Measurements from ENCODE around the gene LRRC39. TPM values are rescaled to one million over a fixed set of nuclear protein-coding genes. Genes with fewer than 3 reads are reported as not detected.

Gene LRRC39
- total RNA-seq, 1 donor from 2014 or later: 155 TPM

DNA sequence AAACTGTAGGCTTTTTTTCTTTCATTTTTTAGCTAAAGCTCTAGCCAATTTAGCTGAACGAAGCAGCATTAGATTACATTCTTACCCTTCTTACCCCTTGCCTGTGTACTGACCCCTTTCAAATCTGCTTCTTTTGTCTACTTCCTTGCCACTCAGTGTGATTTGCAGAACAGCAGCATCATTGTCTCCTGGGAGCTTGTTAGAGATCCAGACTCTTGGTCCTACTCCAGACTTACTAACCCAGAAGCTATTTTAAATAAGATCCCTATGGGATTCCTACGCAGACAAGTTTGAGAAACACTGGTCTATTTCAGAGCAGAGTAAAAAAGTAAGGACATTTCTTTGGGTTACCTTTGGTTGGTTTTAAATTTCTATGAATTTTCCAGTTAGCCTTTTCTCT, 13.8 kb downstream of the LRRC39 start:
- ATAC-seq (peak; percentile 67), DNase-seq (ENCODE audit: missing footprints) (no peak)
- intact Hi-C loops (cut with DNase I): no loop called here

DNA sequence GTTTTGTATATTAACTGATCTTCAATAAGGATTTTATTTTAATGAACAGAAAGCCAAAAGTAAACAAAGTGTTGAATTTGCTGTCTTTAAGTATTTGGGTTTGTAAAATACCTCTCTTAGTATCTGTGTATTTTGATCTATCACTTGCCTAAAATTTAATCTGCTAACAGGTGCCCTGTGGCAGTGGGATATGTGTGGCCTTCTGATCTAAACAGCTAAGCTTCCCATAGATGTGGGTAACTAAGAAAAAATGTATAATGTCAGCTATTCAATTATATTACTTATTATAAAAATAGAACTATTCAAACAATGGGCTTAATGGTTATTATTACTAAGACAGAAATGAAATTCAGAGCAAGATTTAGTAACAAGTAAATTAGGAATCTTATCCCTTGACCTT, 15.2 kb downstream of the LRRC39 start:
- DNase-seq (ENCODE audit: missing footprints): no peak
- no peak for ATAC-seq

DNA sequence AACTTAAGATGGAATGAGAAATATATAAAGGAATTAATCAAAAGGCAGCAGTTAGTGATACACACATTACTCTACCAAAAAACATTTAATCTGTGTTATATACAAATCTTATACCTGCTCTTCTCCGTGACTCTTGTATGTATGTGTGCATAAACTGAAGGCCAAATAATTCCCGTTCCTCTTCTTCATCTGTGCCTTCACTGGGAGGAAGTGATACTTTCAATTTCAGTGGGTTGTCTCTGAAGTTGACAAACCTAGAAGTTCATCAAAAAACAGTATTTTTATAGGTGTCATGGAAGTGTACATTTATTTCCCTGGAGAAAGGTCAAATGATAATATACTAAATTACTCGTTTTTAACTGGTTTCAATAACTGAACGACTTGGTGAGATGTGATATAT, 25.8 kb downstream of the LRRC39 start:
- ATAC-seq (no peak), DNase-seq (ENCODE audit: missing footprints) (no peak)
- intact Hi-C loops (cut with DNase I): no loop called here

More for the DNA sequence above, 15.2 kb downstream of the LRRC39 start:
- intact Hi-C loops (cut with DNase I): no loop called here

DNA sequence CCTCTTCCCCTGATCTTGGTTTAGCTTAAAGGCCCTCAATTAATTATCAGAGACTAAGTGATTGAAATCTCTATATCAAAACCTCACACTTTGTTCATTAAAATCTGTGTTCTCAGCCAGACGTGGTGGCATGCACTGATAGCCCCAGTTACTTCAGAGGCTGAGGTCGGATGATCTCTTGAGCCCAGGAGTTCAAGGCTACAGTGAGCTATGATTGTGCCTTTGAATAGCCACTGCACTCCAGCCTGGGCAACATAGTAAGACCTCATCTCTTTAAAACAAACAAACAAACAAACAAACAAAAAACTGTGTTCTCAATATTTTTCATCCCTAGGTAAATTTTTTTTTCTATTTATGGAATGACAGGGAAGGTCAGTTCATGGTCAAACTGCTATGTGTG, 26.4 kb downstream of the LRRC39 start:
- intact Hi-C loops (cut with DNase I): no loop called here
- ATAC-seq (no peak), DNase-seq (ENCODE audit: missing footprints) (no peak)

DNA sequence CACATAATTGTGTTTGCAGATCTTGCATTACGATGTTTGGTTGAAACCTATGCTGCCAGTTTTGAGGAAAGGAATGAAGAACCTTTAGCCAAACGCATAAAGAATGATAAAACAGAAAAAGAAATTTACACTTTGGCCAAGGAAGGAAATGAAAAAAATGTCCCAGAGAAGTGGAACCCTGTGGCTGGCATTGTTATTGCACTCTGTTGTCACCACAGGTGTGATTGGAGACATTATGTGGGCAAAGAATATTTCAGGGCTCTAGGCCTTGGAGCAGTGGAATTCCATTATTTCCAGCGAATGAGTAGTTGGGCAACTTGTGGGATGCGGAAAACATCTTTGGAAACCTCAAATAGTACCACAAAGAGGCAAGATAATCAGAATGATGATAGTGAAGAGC, 30.2 kb downstream of the LRRC39 start:
- intact Hi-C loops (cut with DNase I): no loop called here
- DNase-seq (ENCODE audit: missing footprints): no peak
- no peak for ATAC-seq

DNA sequence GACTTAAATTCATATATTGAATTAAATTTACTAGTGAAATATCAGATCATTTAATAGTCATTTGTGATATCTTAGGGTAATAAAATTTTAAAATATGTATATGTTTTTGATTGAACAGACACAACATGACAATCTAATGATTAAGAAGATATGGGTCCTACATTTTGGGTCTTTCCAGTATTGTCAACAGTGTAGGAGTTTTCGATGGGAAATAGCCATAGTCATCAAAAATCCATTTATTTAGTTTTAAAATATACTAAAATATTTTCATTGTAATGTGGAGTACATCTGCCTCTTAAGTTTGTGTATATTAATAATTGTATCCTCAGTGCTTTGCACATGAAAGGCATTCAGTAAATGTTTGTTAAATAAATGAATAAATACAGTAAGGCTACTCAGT, 31.1 kb downstream of the LRRC39 start:
- intact Hi-C loops (cut with DNase I): no loop called here
- no peak for ATAC-seq
- no peak for DNase-seq (ENCODE audit: missing footprints)

DNA sequence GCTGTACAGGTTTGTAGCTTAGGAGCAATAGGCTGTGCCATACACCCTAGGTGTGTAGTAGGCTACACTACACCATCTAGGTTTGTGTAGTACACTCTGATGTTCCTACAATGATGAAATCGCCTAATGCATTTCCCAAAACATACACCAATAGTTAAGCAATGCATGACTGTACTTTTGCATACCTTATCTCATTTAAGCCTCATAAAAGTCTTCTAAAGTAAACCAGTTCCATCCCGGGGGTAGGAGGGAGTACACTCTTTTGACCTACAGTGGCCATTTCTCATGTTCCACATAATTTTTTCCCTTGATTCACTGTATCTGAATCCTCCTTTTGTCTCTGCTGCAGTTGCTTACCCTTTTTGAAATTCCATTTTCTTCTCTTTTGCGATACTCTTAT, 32.9 kb downstream of the LRRC39 start:
- intact Hi-C loops (cut with DNase I): no loop called here
- no peak for ATAC-seq
- no peak for DNase-seq (ENCODE audit: missing footprints)

DNA sequence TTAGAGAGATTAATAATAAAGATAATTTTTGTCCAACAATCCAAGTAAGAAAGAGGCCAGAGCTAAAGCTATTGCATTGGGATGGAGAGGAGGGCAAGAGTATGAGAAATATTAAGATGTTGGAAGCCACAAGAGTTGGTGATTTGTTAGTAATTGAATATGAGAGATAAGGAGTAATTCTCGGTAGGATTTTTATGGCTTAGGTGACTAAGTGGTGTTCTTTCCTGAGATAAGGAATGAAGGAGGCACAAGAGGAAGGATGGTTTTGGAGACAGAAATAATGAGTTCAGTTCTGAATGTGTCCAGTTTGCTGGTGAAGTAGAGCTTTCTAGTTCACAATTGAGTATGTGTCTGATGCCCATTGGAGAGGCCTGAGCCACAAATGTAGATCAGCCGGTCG, 35.7 kb downstream of the LRRC39 start:
- DNase-seq (ENCODE audit: missing footprints) (no peak), ATAC-seq (no peak)
- intact Hi-C loops (cut with DNase I): loop anchor here (5.0 kb wide), 1 partner anchor 255 kb away; no protein-coding TSS in a partner anchor

DNA sequence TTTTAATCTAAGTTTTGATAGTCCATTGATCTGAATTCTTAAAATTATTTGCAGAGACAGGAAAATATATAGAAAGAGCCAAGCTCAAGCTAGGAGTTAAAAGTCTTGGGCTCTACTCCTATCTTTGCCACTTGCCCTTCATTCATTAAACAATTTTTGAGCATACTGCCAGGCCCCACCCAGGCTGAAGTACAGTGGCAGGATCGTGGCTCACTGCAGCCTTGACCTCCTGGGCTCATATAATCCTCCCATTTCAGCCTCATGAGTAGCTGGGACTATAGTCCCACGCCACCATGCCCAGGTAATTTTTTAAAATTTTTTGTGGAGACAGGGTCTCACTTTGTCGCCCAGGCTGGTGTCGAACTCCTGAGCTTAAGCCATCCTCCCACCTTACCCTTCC, 36.9 kb downstream of the LRRC39 start:
- no peak for ATAC-seq
- intact Hi-C loops (cut with DNase I): loop anchor here (5.0 kb wide), 1 partner anchor 254 kb away; no protein-coding TSS in a partner anchor

DNA sequence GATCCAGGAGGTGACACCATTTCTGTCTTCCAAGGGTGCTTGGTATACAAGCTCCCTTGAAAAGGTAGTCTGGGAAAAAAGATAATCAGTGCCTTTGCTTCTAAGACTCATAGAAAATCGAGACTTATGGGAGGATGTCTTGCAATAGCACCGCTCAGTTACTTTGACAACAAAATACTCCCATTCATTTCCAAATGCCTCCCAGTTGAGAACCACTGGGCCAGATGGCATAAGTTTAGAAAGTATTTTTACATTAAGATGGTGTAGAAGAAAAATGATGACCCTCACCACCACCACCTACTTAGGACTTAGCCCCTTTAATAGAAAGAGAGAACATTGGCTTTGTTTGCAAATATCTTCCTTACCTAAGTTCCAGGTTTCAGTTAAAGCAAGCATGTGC, 40.5 kb downstream of the LRRC39 start:
- no peak for ATAC-seq
- intact Hi-C loops (cut with DNase I): loop anchor here (10.0 kb wide), 2 partner anchors 223 to 757 kb away; partner anchors contain the start of genes EXTL2 and SLC30A7
- DNase-seq (ENCODE audit: missing footprints): no peak

More for the DNA sequence above, 36.9 kb downstream of the LRRC39 start:
- no peak for DNase-seq (ENCODE audit: missing footprints)

DNA sequence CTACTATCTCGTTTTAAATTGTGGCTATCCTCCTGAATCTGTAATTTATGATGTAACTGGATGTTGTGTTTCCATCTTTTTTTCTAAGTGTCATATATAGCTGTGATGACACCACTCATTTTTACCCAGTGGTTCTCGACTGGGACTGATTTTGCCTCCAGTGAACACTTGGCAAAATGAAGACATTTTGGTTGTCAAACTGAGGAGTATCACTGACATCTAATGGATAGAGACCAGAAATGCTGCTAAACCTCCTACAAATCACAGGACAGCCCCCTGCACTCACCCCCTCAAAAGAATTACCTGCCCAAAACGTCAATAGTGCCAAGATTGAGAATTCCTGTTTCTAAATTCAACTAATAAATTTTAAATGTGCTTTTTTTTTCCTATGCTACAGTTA, 43.2 kb downstream of the LRRC39 start:
- ATAC-seq (no peak), DNase-seq (ENCODE audit: missing footprints) (no peak)
- intact Hi-C loops (cut with DNase I): loop anchor here (5.0 to 10.0 kb wide), 3 partner anchors 132 to 760 kb away; partner anchors contain the start of genes EXTL2, RTCA and SLC30A7

DNA sequence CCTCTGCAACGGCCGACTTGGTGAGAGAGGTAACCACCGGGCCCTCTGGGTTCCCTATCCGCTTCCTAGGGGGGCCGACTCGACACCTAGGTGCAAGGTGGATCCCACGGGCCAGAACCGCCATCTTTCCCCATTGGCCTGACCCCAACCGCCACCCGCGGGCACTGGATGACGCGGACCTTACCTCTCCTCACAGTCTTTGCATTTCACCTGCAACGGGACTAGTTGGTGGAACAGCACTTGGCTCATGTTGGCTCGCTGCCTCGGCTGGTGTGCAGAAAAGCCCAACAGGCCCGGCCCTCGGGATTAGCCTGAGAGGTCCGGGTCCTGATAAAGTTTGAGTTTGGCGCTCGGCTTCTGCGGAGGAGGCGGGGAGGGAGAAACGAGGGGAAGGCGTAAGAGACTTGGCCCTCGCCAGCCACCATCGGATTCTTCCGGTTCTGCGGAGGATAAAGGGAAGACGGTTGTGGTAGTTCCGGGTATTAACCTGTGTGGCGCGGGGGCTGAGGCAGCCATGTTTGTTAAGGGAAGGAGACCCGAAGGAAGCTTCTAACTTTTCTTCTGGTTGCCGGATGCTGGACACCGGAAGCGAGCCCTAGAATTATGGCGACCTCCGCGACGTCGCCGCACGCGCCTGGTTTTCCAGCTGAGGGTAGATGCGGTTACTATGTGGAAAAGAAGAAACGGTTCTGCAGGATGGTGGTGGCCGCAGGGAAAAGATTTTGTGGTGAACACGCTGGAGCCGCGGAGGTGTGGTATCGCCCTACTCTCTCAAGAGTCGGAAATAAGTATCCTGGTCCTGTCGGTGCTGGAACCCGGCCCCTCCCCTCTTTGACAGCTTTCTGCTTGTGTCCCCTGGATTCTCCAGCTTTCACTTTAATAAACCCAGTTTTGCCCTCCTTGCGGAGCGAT, 45.2 kb downstream of the LRRC39 start, which contains the start of the genes SASS6 and TRMT13:
Gene SASS6, minus strand, starts transcription at position 365 of the 912 bp plus-strand sequence. Its CDS starts 116 bp downstream, at position 249.
Gene TRMT13, plus strand, starts transcription at position 598 of the 912 bp plus-strand sequence. Its CDS starts 6 bp downstream, at position 604.
- ATAC-seq (peak; percentile 100), DNase-seq (ENCODE audit: missing footprints) (peak; percentile 98)
- intact Hi-C loops (cut with DNase I): loop anchor here (5.0 to 10.0 kb wide), 3 partner anchors 134 to 762 kb away; partner anchors contain the start of genes EXTL2, RTCA and SLC30A7

DNA sequence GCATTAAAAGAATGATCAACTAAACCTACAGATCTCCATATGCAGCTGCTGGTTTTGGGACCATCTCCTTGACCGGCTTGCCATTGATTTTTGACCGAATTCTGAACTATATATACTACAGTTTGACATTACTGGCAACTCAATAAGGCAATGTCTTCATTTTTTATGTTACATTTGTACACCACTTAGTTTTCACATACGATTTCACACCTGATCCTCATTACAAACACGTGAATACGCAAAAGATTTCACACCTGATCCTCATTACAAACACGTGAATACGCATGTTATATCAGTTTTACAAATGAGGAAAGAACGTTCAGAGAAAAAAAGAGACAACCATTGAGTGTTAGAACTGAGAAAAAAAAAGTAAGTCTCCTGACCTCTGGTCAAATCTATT, 46.4 kb downstream of the LRRC39 start:
- ATAC-seq: no peak
- intact Hi-C loops (cut with DNase I): loop anchor here (5.0 to 10.0 kb wide), 3 partner anchors 136 to 763 kb away; partner anchors contain the start of genes EXTL2, RTCA and SLC30A7
- DNase-seq (ENCODE audit: missing footprints): no peak

DNA sequence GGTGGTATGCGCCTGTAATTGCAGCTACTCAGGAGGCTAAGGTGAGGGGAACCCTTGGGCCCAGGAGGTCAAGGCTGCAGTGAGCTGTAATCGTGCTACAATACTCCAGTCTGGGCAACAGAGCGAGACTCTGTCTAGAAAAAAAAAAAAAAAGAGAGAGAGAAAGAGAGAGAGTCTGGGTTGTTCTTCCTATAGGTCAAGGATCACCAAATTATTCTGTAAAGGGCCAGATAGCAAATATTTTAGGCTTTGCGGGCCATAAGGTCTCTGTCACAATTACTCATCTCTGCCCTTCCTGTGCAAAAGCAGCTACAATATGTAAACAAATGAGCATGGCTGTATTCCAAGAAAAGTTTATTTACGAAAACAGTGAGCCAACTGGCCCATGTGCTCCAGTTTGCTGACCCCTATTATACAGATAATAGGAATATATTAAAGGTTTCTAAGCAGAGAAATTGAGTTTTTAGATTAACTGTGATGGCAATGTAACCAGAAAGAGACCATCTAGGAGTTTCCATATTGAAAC, 47.4 kb downstream of the LRRC39 start:
- intact Hi-C loops (cut with DNase I): loop anchor here (5.0 to 10.0 kb wide), 3 partner anchors 137 to 764 kb away; partner anchors contain the start of genes EXTL2, RTCA and SLC30A7
- ATAC-seq: no peak

DNA sequence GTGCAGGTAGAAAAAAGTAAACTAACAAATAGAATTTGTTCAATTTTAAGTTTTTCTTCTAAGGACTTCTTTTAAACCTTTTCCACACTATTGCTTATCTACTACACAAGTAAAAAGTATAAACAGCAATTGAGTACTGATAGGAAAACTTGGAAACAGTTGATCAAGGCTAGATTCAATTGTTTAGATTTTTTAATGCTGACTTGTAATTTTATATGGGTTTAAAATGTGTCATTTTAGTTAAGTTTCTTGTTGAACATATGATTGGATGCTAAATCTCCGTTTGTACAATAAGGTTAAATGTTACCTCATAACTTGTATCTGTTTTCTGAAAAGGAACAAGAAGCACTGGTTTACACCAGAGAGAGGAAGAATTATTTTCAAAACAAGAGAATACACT, 50.8 kb downstream of the LRRC39 start:
- ATAC-seq (no peak), DNase-seq (ENCODE audit: missing footprints) (no peak)
- intact Hi-C loops (cut with DNase I): no loop called here

More for the DNA sequence above, 47.4 kb downstream of the LRRC39 start:
- no peak for DNase-seq (ENCODE audit: missing footprints)

DNA sequence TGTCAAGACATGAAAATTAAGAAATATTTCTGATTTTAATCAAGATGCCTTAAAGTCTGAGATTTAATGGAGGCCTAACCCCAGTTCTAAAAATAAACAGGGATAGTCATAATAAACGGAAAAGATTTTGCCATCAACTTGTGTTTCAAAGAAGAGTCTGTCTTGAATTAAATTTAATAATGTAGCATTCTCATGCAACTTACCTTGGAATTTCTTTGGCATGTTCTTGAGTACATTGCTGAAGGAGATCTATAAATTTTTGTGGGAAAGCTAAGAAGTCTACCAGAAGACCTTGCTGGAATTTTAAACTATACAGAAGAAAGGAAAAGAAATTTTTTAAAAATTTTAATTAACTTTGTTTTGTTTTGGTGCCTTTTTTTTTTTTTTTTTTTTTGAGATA, 55.9 kb downstream of the LRRC39 start:
- no peak for ATAC-seq

DNA sequence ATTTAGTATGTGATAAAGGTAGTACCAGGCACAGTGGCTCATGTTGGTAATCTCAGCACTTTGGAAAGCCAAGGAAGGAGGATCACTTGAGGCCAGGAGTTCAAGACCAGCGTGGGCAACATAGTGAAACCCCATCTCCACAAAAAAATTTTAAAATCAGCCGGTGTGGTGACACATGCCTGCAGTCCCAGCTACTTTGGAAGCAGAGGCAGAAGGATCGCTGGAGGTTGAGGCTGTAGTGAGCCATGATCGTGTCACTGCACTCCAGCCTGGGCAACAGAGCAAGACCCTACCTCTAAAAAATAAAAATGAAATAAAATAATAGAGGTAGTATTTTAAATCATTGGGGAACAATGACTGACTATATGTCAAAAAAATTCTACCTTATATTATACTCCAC, 62.5 kb downstream of the LRRC39 start:
- intact Hi-C loops (cut with DNase I): no loop called here
- no peak for DNase-seq (ENCODE audit: missing footprints)
- ATAC-seq: no peak

More for the DNA sequence above, 55.9 kb downstream of the LRRC39 start:
- DNase-seq (ENCODE audit: missing footprints): no peak
- intact Hi-C loops (cut with DNase I): no loop called here

DNA sequence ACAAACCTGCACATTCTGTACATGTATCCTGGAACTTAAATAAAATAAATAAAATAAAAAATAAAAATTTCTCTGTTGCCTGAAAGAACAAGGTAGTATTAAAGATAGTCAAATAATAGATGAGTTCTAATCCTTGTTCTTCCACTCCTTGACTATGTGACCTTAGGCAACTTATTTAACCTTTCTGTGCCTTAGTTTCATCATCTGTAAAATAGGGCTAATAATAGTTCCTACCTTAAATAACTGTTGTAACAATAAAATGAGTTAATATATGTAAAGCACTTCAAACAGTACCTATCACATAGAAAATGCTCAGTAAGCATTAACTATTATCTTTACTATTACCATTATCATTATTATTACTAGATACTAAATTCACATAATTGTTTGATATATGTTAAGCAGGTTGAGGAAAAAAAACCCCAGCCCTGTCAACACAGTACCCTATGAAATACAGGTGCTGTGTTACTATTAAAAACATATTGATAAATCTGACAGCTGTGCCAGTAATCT, 68.4 kb downstream of the LRRC39 start:
- ATAC-seq (no peak), DNase-seq (ENCODE audit: missing footprints) (no peak)
- intact Hi-C loops (cut with DNase I): no loop called here

DNA sequence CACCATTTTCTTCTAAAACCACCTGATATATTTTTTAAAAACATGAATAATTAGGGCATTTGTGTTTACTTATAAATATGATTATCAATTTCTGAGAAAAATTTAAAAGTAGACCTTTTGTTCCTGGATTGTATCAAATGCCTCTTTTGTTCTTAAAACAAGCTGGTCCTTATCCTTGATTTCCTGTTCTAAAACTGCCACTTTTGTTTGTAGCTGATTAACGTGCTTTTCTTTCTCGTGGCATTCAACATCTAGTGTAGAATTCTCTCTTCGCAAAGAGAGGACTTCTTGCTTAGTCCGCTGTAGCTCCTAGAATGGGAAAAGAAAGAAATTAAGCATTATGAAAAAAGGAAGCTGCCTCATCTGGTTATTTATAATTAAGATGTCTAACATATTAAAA, 70.4 kb downstream of the LRRC39 start:
- ATAC-seq: no peak
- intact Hi-C loops (cut with DNase I): no loop called here
- no peak for DNase-seq (ENCODE audit: missing footprints)
